OCI-LY1 (cell line): ENCODE data around the gene CCDC57.

ENCODE experiments used
- CTCF ChIP-seq: fragments of 200-600 bp; sonication (generic), shearing (Covaris generic); IDR thresholded peaks from 2 replicates; pipeline ENCODE4 v1.5.1; 2017; ENCODE audit warnings: mild to moderate bottlenecking, antibody characterized with exemption, low read length, moderate library complexity, mixed read lengths
- EZH2 ChIP-seq: fragments of 200-600 bp; sonication (generic), shearing (Covaris generic); IDR thresholded peaks from 2 replicates; pipeline ENCODE4 v1.8.0; 2017; ENCODE audit warnings: borderline replicate concordance, mixed run types, mild to moderate bottlenecking, antibody characterized with exemption, low read length, moderate library complexity, mixed read lengths

DNA sequence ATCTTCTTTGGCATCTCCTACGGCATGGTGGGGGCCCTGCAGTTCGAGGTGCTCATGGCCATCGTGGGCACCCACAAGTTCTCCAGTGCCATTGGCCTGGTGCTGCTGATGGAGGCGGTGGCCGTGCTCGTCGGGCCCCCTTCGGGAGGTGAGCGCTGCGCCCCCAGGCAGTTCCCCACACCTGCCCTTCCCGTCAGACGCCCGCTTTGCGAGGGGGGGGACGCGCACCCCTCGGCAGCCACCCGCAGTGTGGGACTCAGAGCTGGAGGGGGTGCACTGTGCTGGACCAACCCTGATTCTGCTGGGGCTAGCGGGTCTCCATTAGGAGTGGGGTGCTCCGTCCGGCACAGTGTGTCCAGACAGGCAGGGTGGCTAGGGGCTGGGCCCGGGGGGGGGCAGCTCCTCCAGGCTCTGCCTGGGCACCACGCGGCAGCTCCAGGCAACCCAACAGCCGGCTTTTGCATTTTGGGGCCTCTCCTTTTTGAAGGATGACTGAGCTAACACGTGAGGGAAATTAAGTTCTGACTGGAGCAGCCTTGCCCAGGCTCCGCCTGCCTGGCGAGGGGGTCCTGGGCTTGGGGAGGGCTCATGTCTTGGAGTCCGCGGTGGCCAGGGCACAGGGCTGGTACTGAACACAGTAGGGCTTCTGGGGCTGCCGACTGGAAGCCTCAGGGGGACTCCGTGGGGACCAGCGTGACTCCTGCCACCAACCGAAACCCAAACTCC, 25.3 kb upstream of the CCDC57 start:
- TF ChIP-seq CTCF (no peak), EZH2 (no peak)
